Left hindlimb (tissue), 1 donor: ENCODE data around the gene PRR12.

Experiments
- DNase-seq: peaks from one replicate; pipeline ENCODE4 v3.0.0-alpha.2; 2018

The PRR12 gene

GRCh38 chr19:49672131-49672919, 81.3 kb downstream of the PRR12 start:
- DNase-seq: no peak
